GM13977 (cell line): ENCODE data around the gene PUDP.

Experiments
- DNase-seq: peaks from one replicate; pipeline ENCODE4 v3.0.0; 2012; ENCODE audit warnings: low spot score
- in situ Hi-C: fragments of 300-500 bp; cut with MboI; formaldehyde crosslinking; loops from one replicate; pipeline ENCODE4 v1.12.0; 2022; ENCODE audit warnings: low sequenced_read_pairs, low pct_unique_long_range_greater_than_20kb, mixed read lengths, inconsistent platforms; ENCODE audit not compliant: unreplicated experiment
- TF ChIP-seq, protein P1 (sequence below): IDR thresholded peaks from 2 replicates; pipeline ENCODE4 v1.5.1; 2012; ENCODE audit warnings: mild to moderate bottlenecking, control low read depth; ENCODE audit not compliant: insufficient read depth; ENCODE audit errors: extremely low read depth, missing control alignments

PUDP gene

DNA sequence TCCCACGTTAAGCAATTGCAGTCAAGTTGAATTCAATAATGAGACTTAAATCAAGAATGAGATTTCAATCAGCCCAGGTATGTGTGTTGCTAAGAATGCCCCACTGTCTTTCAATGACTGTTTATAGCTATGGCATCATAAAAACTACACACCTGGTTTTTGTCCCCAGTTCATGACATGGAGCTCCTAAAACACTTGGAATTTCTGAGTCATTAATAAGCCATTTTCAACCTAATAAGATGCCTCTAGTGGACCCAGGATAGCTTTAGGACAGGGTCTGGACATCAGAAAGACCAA lies 73.1 kb downstream of the PUDP start:
- DNase-seq, result no peak
- in situ Hi-C loops, result loop anchor here (25.0 kb wide), 2 partner anchors 338 to 1063 kb away; no protein-coding TSS in a partner anchor
- TF ChIP-seq, protein P1, sequence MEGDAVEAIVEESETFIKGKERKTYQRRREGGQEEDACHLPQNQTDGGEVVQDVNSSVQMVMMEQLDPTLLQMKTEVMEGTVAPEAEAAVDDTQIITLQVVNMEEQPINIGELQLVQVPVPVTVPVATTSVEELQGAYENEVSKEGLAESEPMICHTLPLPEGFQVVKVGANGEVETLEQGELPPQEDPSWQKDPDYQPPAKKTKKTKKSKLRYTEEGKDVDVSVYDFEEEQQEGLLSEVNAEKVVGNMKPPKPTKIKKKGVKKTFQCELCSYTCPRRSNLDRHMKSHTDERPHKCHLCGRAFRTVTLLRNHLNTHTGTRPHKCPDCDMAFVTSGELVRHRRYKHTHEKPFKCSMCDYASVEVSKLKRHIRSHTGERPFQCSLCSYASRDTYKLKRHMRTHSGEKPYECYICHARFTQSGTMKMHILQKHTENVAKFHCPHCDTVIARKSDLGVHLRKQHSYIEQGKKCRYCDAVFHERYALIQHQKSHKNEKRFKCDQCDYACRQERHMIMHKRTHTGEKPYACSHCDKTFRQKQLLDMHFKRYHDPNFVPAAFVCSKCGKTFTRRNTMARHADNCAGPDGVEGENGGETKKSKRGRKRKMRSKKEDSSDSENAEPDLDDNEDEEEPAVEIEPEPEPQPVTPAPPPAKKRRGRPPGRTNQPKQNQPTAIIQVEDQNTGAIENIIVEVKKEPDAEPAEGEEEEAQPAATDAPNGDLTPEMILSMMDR, result no peak

DNA sequence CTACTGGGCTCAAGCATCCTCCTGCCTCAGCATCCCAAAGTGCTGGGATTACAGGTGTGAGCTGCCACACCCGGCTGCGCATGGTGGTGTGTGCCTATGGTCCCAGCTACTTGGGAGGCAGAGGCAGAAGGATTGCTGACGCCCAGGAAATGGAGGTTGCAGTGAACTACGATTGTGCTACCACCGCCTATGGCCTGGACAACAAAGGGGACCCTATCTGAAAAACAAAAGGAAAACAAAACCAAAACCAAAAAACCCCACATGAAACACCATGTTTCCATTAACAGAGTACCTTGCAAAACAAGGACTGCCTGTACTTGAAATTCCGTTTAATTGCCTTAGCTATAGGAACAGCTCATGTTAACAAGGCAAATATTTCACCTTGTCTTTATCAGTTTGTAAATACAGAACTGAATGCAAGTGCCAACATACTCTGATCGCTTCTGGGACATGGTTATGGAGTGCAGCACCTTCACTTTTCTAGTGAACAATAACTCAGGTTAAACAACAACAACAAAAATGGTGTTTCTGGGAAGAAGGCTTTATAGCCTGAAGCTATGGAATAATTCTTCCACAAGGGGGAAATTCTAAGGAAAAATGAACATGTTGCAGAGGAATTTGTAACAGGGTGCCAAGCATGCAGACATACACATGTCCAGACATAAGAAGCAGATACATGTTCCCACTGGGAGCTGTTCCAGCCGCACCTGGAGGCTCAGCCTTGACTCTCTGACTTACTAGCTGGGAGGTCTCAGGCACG lies 73.6 kb downstream of the PUDP start:
- in situ Hi-C loops, result no loop called here
- TF ChIP-seq, protein P1, result no peak
- no peak for DNase-seq

DNA sequence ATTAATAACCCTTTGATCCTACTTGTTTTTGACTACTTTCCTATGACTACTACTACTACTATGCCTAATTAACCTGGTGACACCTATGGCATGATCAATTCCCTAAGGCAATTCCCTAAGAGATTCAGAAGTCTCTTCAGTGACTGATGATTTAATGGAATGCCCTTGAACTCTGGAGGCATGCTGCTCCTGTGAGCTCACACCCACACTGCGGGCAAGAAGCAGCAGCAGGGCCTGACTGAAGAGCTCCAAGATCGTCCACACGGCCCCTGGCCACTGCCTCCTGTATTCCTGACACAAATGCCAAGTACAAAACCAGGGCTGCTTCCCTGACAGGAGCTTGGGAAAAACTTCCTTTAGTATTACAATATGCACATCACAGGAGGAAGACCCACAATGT lies 74.6 kb downstream of the PUDP start:
- in situ Hi-C loops, result no loop called here

DNA sequence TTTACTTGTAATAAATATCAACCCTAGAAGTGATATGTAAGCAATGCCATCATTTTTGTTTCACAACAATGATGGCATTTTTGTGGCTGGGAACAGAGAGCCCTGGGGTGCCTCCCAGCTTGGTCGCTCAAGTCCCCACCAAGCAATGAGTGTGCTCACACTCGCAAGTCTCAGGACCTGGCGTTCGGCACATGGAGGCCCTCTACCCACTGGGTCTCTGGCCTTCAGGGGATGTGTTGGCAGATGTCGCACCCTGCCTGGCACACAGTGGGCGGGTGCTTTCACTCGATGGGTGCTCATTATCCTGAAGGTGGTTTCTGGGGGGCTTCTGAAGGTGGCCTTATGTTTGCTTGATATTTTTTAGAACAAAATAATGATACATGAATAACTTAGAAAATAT lies 75.1 kb downstream of the PUDP start:
- DNase-seq, result no peak
- in situ Hi-C loops, result no loop called here
- TF ChIP-seq, protein P1, result no peak

More for the DNA sequence above, 74.6 kb downstream of the PUDP start:
- TF ChIP-seq, protein P1, result no peak
- no peak for DNase-seq

DNA sequence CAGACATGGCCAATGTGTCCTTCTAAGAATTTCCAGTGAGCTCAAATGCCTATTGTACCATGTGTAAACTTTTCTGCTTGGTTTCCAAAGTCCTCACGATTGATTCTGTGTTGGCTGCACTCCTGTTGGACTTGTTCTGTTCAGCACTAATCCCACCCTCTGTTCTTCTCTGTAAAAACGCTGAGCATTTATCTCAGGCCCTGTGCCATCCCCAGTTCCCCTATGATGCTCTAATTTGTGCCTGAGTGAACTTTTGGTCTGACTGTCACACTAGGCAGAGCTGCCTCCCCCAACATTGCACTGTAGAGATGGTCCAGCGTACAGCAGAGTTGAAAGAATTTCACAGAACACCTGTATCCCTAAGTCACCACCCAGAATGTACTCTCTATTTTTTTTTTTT lies 76.6 kb downstream of the PUDP start:
- TF ChIP-seq, protein P1, result no peak
- DNase-seq, result no peak
- in situ Hi-C loops, result no loop called here

DNA sequence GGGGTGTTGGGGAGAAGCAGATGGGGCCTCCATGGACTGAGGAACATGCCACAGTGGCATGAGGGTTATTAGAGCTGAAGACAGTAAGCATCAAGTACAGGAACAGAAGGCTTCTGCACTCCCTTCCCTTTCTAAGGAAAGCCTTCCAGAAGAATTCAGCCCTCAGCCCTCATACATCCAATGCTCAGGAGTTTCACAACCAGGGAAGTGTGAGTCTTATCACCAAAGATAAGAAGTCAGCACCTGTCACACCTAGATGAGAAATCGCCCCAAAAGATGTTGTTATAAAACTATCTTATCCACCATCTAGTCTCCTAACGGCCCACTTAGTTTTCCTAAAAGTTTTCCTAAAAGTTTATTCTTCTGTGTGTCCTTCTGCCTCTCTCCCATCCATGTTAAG lies 78.4 kb downstream of the PUDP start:
- TF ChIP-seq, protein P1, result no peak
- in situ Hi-C loops, result no loop called here
- DNase-seq, result no peak

DNA sequence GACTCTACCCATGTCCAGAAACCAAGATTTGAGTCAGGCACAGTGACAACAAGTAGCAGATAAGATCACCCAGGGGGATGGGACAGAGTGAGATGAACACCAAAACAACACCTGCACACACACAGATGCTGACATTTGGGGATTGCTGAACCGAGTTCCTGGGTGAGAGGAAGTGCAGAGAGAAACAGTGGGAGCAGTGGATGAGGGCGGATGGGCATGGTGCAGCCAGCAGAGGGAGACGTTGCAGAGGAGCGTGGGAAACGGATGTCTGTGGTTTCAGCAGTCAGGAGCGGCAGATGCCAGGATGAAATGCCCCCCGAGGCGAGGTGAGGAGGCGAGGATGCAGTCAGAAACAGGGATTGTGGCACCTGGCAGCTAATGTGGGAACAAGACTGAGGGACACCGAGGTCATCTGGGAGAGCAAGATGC lies 79.0 kb downstream of the PUDP start:
- TF ChIP-seq, protein P1, result peak; percentile 53
- in situ Hi-C loops, result no loop called here
- no peak for DNase-seq
